SH-SY5Y (cell line): ENCODE data around the gene MAP3K7CL.

ENCODE experiments used
- GATA2 ChIP-seq: IDR thresholded peaks from 2 replicates; pipeline ENCODE4 v1.6.1; 2011; ENCODE audit warnings: mild to moderate bottlenecking, low read depth, low read length
- GATA3 ChIP-seq: IDR thresholded peaks from 2 replicates; pipeline ENCODE4 v1.6.1; 2011; ENCODE audit warnings: low read depth, mild to moderate bottlenecking, low read length, moderate library complexity

- no peak for TF ChIP-seq GATA3
- no peak for TF ChIP-seq GATA2
Observed at GRCh38 chr21:29218749-29219148, 88.3 kb downstream of the MAP3K7CL start.
